Stomach (tissue), 19 donors: Measurements from ENCODE around the gene GPR34. TPM values are rescaled to one million over a fixed set of nuclear protein-coding genes. Genes with fewer than 3 reads are reported as not detected.
"Not testable (repeated sequence)": the region's sequence is repeated elsewhere in the genome, so short reads cannot be mapped to it uniquely, and the experiment has no call there.

Source experiments
- DNase-seq, 2 donors: peaks; one replicate each; pipeline versions ENCODE4 v3.0.0 to v3.0.0-alpha.2; 2013 to 2019
- H3K27ac ChIP-seq, 5 donors: fragments of 200-600 bp in 4 of 5; sonication (generic) in 4 of 5; one replicate each; pipeline ENCODE4 v1.5.1; 2013 to 2019; ENCODE audit warnings: mild to moderate bottlenecking in 1 of 5, moderate library complexity in 1 of 5
- H3K27me3 ChIP-seq, 3 donors: fragments of 200-600 bp; sonication (generic); one replicate each; pipeline ENCODE4 v1.5.1; 2017 to 2019; ENCODE audit warnings: mixed run types in 1 of 3
- H3K36me3 ChIP-seq, 4 donors: fragments of 200-600 bp; sonication (generic); 1 replicate in 3 of 4; 2 replicates in 1 of 4; pipeline ENCODE4 v1.5.1; 2016 to 2019
- H3K4me1 ChIP-seq, 4 donors: fragments of 200-600 bp; sonication (generic); one replicate each; pipeline ENCODE4 v1.5.1; 2016 to 2019
- H3K4me3 ChIP-seq, 4 donors: fragments of 200-600 bp; sonication (generic) in 3 of 4; one replicate each; pipeline ENCODE4 v1.5.1; 2016 to 2019; ENCODE audit warnings: mild to moderate bottlenecking in 1 of 4
- H3K9me3 ChIP-seq, 4 donors: fragments of 200-600 bp; sonication (generic); one replicate each; pipeline ENCODE4 v1.5.1; 2016 to 2019
- EP300 ChIP-seq: sonication (generic); formaldehyde crosslinking; IDR thresholded peaks from one replicate; pipeline ENCODE4 v1.6.1; 2017; ENCODE audit warnings: antibody characterized with exemption
- POLR2A ChIP-seq, 4 donors: fragments of 450-650 bp; IDR thresholded peaks; one replicate each; pipeline ENCODE4 v1.6.1; 2016; ENCODE audit warnings: antibody characterized with exemption in 4 of 4, control low read depth in 2 of 4, mild to moderate bottlenecking in 1 of 4, moderate library complexity in 1 of 4
- POLR2AphosphoS5 ChIP-seq, 3 donors: sonication (generic); formaldehyde crosslinking; IDR thresholded peaks; one replicate each; pipeline ENCODE4 v1.6.1; 2016; ENCODE audit warnings: antibody characterized with exemption in 3 of 3
- WGBS, 5 donors: extraction: QIAGEN DNeasy Blood & Tissue Kit in 3 of 5; methylation state at CpG; one replicate each; pipeline versions ENCODE4 v1.1.5 to v1.1.7; 2013 to 2018; 5-methylcytosine and 5-hydroxymethylcytosine counted together
- intact Hi-C: fragments of 100-400 bp; cut with DNase I; formaldehyde crosslinking; loops from one replicate; pipeline ENCODE4 v1.15.1; 2023; ENCODE audit warnings: low total_unique reads
- long read RNA-seq, 10 donors: transcript quantifications; one replicate each; lab custom pipeline, GENCODE V29; 2026
- polyA plus RNA-seq, 3 donors: library from polyadenylated mRNA; stranded (reverse); fragments of 200-250 nt; gene quantifications; one replicate each; pipeline ENCODE4 v1.2.3, GENCODE V29; 2013
- total RNA-seq, 5 donors: library from RNA; depleted of rRNA; stranded (reverse); fragments of >200 nt; gene quantifications; one replicate each; pipeline versions ENCODE4 v1.1.0 to v1.2.3, GENCODE V29; 2014 to 2016
- TF ChIP-seq, protein P1 (sequence below), 7 experiments: fragments of 450-650 bp in 4 of 7; fragments of 200-600 bp in 3 of 7; sonication (generic) in 3 of 7; IDR thresholded peaks; one replicate each; pipeline ENCODE4 v1.5.1; 2016 to 2019; ENCODE audit warnings: antibody characterized with exemption in 7 of 7, control low read depth in 2 of 7, mild to moderate bottlenecking in 1 of 7
- donor health status: healthy with polysubstance abuse.
- donor health status: Bipolar disorder and iron deficiency.
- donor health status: healthy.

GPR34 gene, protein sequence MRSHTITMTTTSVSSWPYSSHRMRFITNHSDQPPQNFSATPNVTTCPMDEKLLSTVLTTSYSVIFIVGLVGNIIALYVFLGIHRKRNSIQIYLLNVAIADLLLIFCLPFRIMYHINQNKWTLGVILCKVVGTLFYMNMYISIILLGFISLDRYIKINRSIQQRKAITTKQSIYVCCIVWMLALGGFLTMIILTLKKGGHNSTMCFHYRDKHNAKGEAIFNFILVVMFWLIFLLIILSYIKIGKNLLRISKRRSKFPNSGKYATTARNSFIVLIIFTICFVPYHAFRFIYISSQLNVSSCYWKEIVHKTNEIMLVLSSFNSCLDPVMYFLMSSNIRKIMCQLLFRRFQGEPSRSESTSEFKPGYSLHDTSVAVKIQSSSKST
- total RNA-seq (10 to 100 TPM in 2 of 5 donors, 1 to 10 TPM in 1, under 1 TPM in 1, not detected in 1; 0.45 to 10.1 (median 7.6) TPM), polyA plus RNA-seq (1 to 10 TPM; 1.5 to 7.5 (median 6.2) TPM)
- long read RNA-seq, donor 1, partial matches to known transcripts = 0 of 2 reads
- long read RNA-seq, donor 1, other reads (novel, unspliced or antisense) = 0 of 2 reads
- long read RNA-seq, donor 2, partial matches to known transcripts = 0 of 1 reads
- long read RNA-seq, donor 2, other reads (novel, unspliced or antisense) = 0 of 1 reads
- long read RNA-seq, donor 3, partial matches to known transcripts = 0 of 1 reads
- long read RNA-seq, donor 3, other reads (novel, unspliced or antisense) = 0 of 1 reads
- long read RNA-seq, donor 4 = 0 reads
- long read RNA-seq, donor 5, partial matches to known transcripts = 19 of 20 reads
- long read RNA-seq, donor 5, other reads (novel, unspliced or antisense) = 0 of 20 reads
- long read RNA-seq, donor 6, partial matches to known transcripts = 0 of 4 reads
- long read RNA-seq, donor 6, other reads (novel, unspliced or antisense) = 0 of 4 reads
- long read RNA-seq, donor 7 = 0 reads
- long read RNA-seq, donor 8 = 0 reads
- long read RNA-seq, donor 9, partial matches to known transcripts = 0 of 1 reads
- long read RNA-seq, donor 9, other reads (novel, unspliced or antisense) = 0 of 1 reads
- long read RNA-seq, donor 10, partial matches to known transcripts = 0 of 2 reads
- long read RNA-seq, donor 10, other reads (novel, unspliced or antisense) = 0 of 2 reads

DNA sequence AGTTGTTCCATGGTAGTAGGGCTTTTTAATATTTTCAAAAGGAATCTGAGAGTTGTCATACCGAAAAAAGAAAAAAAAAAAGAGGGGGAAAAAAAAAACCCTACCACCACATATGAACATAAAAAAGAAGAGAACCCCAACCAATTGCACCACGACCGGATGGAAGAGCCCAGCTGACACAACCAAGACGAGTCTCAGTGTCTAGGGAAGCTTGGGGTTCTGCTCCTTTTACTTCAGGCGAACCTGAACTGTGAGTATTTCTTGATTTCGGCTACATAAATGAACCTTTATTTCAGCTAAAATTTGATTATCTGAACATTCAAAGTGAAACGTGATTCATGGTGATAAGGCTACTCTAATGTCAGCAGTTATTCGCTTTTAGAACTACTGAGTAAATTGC lies at the start of gene GPR34:
Gene GPR34 (plus strand): TSS at position 139 of the 400 bp plus-strand sequence. CDS start 6,661 bp downstream, outside the sequence.
- intact Hi-C loops = no loop called here
- no peak within 1 kb of the TSS for H3K27ac ChIP-seq
- TF ChIP-seq, protein P1, sequence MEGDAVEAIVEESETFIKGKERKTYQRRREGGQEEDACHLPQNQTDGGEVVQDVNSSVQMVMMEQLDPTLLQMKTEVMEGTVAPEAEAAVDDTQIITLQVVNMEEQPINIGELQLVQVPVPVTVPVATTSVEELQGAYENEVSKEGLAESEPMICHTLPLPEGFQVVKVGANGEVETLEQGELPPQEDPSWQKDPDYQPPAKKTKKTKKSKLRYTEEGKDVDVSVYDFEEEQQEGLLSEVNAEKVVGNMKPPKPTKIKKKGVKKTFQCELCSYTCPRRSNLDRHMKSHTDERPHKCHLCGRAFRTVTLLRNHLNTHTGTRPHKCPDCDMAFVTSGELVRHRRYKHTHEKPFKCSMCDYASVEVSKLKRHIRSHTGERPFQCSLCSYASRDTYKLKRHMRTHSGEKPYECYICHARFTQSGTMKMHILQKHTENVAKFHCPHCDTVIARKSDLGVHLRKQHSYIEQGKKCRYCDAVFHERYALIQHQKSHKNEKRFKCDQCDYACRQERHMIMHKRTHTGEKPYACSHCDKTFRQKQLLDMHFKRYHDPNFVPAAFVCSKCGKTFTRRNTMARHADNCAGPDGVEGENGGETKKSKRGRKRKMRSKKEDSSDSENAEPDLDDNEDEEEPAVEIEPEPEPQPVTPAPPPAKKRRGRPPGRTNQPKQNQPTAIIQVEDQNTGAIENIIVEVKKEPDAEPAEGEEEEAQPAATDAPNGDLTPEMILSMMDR (IDR thresholded peaks at IDR 0.05) = no peak
- no peak for TF ChIP-seq POLR2AphosphoS5 (IDR thresholded peaks at IDR 0.05)
- TF ChIP-seq EP300 = no peak
- TF ChIP-seq POLR2A (IDR thresholded peaks at IDR 0.05) = no peak
- WGBS, 5 donors = 52 to 66% (median 57%) methylated on average over 8 of the region's 8 CpGs
- H3K27me3 ChIP-seq = no peaks in the 10 kb centered on the region
- H3K4me3 ChIP-seq = no peak within 1 kb of the TSS
- no peaks in the 10 kb centered on the region for H3K9me3 ChIP-seq
- peak in 1 of 2 donors; percentile 10 for DNase-seq
- H3K4me1 ChIP-seq = peaks cover 0 to 31% (median 5%) of the 10 kb centered on the region in 4 donors
- no peaks in the 10 kb centered on the region for H3K36me3 ChIP-seq

DNA sequence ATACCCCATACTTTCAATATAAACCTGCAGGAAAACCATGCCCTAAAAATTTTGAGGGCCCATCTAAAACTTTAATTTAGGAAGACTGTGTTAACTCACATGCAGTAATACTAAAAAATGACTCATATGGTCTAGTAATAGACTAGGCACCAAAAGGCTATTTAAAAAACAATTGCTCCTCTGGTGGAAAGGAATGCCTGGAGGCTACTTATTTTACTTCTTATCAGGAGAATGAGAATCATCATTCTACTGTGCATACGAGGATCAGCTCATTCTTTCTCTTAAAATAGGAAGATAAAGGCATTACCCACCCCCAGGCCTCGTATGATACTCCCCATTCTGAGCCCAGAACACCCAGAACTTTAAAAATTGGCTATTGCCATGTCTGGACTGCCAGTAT lies 42.6 kb upstream of the GPR34 start:
- H3K27ac ChIP-seq, H3K27me3 ChIP-seq, H3K36me3 ChIP-seq, H3K4me1 ChIP-seq, H3K4me3 ChIP-seq, DNase-seq, intact Hi-C loops: not testable (repeated sequence)
- H3K9me3 ChIP-seq = peaks cover 0 to 30% (median 9%) of the 10 kb centered on the region in 4 donors
- WGBS, 5 donors = 54 to 94% (median 88%) methylated on average over 2 of the region's 2 CpGs

DNA sequence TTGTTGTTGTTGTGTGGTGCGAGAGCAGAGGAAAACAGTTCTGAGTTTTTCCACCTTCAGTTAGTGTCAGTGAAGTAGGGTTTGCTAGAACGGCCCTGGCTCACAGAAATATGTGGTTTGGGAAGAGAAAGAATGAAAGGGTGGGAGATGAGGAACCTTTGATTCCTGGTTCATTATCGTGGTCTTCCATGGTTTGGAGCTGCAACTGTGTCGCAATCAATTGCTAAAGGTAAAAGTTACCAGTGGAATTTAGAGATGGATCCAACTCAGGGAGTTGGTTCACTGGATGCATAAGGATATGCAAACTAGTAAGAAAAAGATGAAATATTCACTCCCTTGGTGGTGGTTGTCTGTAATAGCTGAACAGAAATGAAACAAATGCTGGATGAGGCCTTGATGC lies 35.6 kb upstream of the GPR34 start:
- 87 to 98% (median 94%) methylated on average over 4 of the region's 4 CpGs for WGBS, 5 donors
- no peaks in the 10 kb centered on the region for H3K27me3 ChIP-seq
- H3K9me3 ChIP-seq = peaks cover 0 to 6% (median 2%) of the 10 kb centered on the region in 4 donors
- H3K36me3 ChIP-seq = peaks cover 0 to 31% (median 24%) of the 10 kb centered on the region in 4 donors
- intact Hi-C loops = no loop called here
- H3K4me1 ChIP-seq = no peaks in the 10 kb centered on the region
- TF ChIP-seq, protein P1 (IDR thresholded peaks at IDR 0.05) = no peak
- no peak for TF ChIP-seq POLR2AphosphoS5 (IDR thresholded peaks at IDR 0.05)
- no peak for TF ChIP-seq POLR2A (IDR thresholded peaks at IDR 0.05)
- TF ChIP-seq EP300 = no peak
- DNase-seq = no peak
- H3K27ac ChIP-seq = no peak overlapping the region
- H3K4me3 ChIP-seq = no peak overlapping the region

DNA sequence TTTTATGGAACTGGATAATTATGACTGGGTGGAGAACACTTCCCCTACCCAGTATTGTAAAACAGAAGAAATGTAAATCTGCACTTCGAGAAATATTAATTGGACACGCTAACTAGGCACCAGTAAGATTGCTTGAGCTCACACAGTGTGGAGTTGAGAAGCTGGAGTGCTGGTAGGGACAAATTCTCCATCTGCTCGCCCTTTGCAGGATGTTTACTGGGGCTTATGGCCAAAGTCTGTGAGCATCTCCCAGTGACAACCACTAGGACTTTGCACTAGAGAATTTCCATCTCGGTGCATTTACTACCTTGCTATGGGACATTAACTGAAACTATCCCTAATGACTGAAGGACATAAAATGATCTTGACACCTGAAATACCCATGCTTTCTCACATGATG lies 33.7 kb upstream of the GPR34 start:
- intact Hi-C loops = no loop called here
- Histone ChIP-seq H3K4me3 (no peak overlapping the region), H3K9me3 (no peaks in the 10 kb centered on the region), H3K36me3 (peaks cover 0 to 51% (median 43%) of the 10 kb centered on the region in 4 donors), H3K4me1 (no peaks in the 10 kb centered on the region), H3K27ac (no peak overlapping the region), H3K27me3 (no peaks in the 10 kb centered on the region)
- 76 to 97% (median 83%) methylated on average over 3 to 4 of the region's 4 CpGs for WGBS, 5 donors
- TF ChIP-seq POLR2A (IDR thresholded peaks at IDR 0.05) (no peak), EP300 (no peak), POLR2AphosphoS5 (IDR thresholded peaks at IDR 0.05) (no peak)
- TF ChIP-seq, protein P1 (IDR thresholded peaks at IDR 0.05) = no peak
- DNase-seq = no peak
